Medulla oblongata (tissue), 1 donor: ENCODE measurements around the gene TMUB1.

Experiments
- DNase-seq: peaks from one replicate; pipeline ENCODE4 v3.0.0-alpha.2; 2015; ENCODE audit errors: extremely low spot score

The TMUB1 gene, protein sequence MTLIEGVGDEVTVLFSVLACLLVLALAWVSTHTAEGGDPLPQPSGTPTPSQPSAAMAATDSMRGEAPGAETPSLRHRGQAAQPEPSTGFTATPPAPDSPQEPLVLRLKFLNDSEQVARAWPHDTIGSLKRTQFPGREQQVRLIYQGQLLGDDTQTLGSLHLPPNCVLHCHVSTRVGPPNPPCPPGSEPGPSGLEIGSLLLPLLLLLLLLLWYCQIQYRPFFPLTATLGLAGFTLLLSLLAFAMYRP

GRCh38 chr7:151083071-151083823 is at the start of gene TMUB1:
TMUB1 (minus strand) TSS chr7:151083493; CDS start chr7:151082563, 930 bp downstream.
- peak; percentile 76 for DNase-seq

DNA sequence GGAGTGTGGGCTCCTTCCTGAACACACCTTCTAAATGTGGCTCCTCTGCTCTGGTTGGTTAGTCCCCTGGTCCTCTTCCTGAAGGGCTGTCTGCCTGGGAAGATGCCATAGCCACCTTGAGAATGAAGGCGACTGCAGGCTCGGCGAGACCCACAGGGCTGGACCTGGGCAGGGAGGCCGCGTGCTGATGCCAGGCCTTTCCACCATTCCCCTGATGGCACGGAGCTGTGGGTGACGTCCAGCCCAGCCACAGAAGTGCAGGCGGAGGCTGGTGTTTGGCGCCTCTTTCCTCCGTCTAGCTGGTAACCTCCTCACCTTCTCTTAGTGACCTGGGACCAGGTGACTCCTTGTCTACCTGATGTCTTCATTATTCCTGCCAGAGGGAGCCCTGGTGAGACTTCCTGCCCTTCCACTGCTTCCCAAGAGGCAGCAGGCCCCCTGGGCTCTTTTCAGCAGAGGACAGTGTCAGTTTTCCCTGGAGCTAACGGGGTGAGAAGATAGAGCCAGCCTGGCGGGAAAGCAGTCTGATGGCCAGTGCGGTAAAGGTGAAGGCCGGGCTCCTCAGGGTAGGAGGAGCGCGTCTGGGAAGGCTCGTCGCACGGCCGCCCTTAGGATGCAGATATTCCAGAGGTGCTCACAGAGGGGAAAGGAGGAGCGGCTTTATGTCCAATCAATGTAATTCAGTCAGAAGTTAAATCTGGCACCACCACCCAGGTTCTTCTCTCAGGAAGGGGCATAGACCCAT is 49.3 kb upstream of the TMUB1 start:
- no peak for DNase-seq

DNA sequence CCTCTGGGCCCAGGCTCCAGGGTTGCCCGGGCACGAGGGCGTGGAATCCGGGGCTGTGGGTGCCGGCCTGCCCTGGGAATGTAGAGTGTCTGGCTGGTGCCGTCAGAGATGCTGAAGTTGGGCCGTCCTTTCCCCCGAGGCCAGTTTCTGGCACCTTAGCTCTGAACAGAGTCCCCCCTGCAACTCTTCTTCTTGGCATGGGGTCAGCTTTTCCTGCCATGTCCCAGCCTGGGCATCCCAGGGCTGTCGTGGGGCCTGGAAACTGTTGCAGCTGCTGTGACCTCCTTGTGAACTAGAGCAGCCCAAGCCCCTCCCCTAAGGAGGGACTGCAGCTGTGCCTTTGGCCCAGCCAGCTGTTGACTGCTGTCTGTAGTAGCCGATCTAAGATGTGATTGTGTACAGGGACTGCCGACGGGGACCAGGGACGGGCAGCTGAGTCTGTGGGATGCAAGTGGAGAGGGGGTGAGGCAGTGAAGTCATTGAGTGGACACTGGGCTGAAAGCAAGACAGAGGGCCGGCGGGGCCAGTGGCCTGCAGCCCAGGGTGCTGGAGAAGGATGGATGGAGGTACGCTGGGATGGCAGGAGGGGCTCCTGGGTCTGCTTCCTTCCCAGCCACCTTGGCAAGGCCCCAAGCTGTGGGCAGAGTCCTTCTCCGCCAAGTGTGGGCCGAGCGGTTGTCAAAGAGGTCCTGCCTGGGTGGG is 48.5 kb upstream of the TMUB1 start:
- peak; percentile 85 for DNase-seq

GRCh38 chr7:151131224-151131591 is 47.9 kb upstream of the TMUB1 start:
- DNase-seq = no peak

GRCh38 chr7:151130741-151131157 is 47.5 kb upstream of the TMUB1 start:
- no peak for DNase-seq

DNA sequence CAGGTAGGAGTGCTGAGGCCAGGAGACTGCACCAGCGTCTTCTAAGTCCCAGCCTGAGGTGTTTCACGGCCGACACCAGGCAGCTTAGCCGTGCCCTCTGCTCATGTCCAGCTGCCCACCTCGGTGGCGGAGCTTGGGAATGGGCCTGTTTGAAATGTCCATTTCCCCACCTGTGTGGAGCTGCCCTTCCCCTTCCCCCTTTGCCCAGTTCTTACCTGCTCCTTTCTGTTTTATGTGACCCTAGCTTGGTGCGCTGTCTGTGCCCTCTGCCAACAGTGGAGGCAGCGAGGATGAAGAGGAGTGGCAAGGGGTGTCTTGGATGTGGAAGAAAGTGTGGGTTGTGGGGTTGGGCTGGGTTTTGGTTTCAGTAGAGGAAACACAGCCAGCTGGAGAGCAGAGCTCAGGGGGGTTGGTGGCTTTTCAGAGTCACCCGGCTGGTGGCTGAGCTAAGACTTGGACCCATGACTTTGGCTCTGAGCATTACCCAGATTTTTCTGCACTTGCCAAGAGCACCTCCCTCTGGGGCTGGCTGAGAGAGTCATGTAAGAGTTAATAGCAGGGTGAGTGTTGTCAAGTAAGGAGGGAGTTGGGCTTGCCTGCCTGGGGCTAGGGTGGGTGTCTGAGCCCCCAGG is 46.8 kb upstream of the TMUB1 start:
- peak; percentile 55 for DNase-seq

DNA sequence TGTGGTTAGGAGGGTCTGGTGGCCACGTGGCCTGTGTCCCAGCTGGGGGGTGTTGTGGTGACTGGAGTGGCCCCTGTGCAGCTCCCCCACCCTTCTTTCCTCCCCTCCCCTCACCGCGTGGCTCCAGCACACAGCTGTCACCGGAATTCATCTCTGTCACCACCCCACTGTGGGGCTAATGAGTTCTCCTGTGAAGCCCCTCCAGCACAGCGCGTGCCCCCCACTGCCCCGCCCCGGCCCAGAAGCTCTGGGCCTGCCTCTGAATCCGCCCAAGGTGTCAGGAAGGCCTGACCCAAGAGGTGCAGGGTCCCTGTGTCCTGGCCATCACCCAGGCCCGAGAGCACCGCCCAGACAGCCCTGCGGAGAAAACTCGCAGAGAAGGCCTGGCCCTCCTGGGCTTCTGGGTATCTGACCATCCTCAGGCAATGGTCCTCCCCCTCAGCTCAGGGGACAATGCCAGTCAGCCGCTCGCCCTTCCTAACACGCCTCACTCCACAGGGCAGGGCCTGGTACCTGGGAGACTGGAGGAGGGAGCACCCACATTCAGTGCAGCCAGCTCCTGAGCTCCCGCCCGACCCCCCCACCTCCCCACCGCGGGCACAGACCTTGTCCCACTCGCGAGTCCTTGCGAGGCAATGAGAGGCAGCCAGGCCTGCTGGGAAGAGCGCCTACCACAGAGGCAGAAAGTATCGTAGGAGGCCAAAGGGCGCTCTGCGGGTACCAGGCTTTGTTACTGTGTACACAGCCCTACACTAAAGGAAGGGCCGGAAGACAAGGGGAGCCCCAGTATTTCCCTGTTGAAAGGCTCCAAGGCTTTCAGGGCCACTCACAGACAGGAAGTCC is 46.0 kb upstream of the TMUB1 start:
- no peak for DNase-seq

DNA sequence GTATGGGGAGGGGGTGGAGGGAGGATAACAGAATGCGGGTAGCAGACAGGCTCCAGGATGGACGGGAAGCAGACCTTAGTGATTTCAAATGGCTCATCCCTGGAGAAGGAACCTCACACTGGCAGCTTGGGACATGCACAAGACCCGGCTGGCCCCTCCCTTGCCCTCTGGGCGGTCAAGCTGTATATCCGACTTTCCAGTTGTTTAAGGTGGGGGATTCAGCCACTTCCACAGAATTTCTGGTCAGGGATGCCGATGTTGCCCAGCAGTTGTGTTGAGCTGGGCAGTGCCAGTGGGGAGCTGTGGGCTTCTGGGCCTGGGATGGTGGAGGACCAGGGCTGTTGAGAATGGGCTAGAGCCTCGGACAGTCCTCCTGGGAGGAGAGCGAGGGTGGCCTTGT is 45.4 kb upstream of the TMUB1 start:
- DNase-seq = no peak

GRCh38 chr7:151128144-151128543 is 44.9 kb upstream of the TMUB1 start:
- DNase-seq = no peak

DNA sequence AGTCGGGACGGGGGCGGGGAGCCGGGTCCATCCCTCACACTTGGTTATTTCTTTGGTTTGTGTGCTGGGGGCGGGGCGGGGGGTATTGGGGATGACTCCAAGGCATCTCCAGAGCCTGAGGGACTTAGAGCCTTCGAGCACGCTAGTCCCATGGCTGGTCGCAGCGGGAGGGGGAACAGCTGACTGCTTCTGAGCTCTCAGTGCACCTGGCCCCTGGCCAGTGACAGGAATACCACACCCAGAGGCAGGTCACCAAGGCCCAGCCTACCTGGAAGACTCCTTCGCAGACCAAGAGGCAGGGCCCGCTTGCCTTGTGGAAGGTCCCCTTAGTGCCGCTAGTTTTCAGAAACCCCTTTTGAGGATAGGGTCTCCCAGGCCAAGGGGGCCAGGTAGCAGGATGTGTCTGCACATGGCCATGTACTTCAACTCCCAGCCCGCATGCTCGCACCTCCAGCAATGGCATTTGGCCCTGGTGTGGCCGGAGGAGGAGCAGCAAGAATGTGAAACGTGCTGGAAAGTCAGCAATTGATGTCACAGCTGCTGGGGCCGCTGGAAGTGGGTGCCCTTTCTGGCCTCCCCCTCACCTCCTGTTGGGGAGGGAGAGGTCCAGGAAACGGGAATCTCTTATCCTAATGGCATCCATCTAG is 43.3 kb upstream of the TMUB1 start:
- DNase-seq = no peak

- no peak for DNase-seq
These were observed 42.7 kb upstream of the TMUB1 start for GRCh38 chr7:151125846-151126481.

DNA sequence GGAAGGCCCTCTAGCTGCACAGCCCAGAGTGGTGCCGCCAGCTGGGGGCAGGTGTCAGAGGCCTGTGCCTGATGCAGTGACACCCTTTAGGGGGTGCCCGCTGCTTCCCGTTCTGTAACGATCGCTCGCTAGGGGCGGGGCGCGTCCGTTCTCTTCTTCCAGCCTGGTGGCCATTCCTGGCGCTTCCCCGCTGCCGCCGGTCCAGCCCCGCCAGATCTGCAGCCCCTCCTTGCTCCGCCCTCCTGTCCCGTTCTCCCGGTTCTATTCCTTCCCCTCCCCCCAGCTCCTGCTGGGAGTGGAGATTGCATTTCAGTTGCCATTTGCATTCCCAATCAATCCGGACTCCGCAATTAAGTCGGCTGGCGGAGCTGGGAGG is 42.2 kb upstream of the TMUB1 start:
- DNase-seq = no peak

DNA sequence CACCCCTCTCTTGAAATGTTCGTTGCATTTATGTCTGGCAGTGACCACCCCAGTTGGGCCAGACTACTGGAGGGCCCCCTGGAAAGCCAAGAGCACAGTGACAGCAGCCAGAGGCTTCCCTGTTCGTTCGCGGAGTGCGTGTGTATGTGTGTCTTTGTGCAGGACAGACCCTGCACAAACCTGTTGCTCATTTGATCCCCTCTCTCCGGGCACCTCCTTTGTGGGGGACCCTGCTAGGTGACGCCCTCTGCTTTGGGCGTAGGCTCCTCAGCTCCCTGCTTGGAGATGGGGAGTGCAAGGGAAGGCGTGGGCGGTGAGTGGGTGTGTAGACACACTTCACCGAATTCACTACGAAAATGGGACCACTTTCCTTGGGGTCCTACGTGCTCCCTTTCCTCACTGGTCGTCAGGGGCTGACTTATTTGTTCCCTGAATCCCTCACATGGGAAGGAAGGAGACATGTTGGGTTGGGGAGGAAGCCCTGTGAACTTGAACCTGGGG is 41.7 kb upstream of the TMUB1 start:
- DNase-seq = no peak

DNA sequence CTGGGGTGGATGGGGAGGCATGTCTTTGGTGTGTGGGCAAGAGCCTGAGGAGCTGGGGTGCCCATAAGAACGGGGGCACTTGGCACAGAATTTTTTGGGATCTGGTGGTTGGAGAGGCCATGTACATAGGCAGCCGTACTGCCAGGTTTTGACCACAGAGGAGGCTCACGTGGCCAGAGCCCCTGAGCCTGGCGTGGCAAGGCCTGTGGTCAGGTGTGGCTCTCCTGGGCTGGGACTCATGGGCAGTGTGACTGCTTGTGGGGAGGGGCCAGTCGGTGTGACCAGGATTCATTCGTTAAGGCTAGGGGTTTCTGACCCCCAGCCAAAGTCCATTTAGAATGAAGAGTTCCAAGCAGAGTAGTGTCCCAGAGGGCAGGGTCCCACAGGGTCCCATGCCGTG is 41.2 kb upstream of the TMUB1 start:
- no peak for DNase-seq

GRCh38 chr7:151123822-151124464 is 40.6 kb upstream of the TMUB1 start:
- DNase-seq = peak; percentile 89

GRCh38 chr7:151123158-151123821 is 40.0 kb upstream of the TMUB1 start:
- DNase-seq = no peak

DNA sequence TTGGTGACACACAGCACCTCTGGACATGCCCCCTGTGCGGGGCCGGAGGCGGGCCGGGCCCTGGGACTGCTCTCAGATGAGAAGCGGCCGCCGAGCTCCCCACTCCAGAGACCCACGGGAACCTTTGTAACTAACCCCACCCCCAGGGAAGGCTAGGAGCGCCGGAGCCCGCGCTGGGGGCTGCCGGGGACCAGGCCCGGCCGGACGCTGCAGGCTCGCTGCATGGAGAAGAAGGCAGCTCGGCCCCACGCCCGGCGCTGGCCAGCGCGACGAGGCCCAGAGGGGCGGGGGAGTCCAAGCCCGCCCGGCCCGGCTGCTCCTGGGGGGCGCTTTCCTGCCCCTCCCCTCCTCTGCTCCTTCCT is 39.5 kb upstream of the TMUB1 start:
- DNase-seq = no peak

- no peak for DNase-seq
These were observed 39.0 kb upstream of the TMUB1 start for GRCh38 chr7:151122276-151122675.
